ENCODE data around the gene TYK2. TPM values are rescaled to one million over a fixed set of nuclear protein-coding genes. Genes with fewer than 3 reads are reported as not detected.

Gene TYK2
- total RNA-seq, 1 experiment from 2014 or later, result 118 TPM

DNA sequence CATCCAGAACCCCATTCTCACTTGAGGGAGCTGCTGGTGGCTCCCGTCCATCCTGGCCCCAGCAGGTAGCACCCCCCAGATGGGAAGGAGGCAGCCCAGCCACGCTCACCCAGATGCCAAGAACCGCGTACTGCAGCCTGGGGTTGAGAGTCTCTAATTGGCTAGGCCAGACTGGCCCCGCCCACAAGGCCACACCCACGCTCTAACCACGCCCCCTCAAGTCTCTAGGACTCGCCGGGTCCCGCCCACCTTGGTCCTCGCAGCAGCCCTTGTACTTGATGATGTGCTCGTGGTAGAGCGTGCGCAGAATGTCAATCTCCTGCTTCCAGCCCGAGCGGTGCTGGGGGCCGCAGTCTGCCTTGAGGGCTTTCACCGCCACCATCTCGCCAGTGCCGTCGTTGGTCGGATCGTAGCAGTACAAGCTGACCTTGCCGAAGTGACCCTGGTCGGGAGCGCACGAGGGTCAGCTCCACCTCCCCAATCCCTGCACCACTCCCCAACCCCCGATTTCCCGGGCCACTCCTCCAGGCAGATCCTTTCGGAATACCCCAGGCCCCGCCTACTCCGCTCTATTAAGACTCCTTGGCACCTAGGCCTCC is 26.5 kb downstream of the TYK2 start:
- no peaks in the 10 kb centered on the region for H3K27me3 ChIP-seq (replicated peaks; ENCODE audit: insufficient read depth, low read depth, low read length, poor library complexity)
- no peak overlapping the region for H3K27ac ChIP-seq (ENCODE audit: low read depth, low read length, poor library complexity, severe bottlenecking)
- H3K4me3 ChIP-seq (ENCODE audit: low read depth, low read length, poor library complexity, severe bottlenecking), result no peak overlapping the region
- H3K4me1 ChIP-seq (ENCODE audit: insufficient read depth, low read length, poor library complexity, severe bottlenecking), result no peaks in the 10 kb centered on the region
- no peaks in the 10 kb centered on the region for H3K9me3 ChIP-seq (ENCODE audit: low read depth, low read length, poor library complexity, severe bottlenecking)
- intact Hi-C loops (cut with micrococcal nuclease; ENCODE audit: unreplicated experiment), result no loop called here
- DNase-seq (ENCODE audit: low spot score), result peak; percentile 69
- TF ChIP-seq EZH2 (IDR thresholded peaks at IDR 0.05; ENCODE audit: borderline replicate concordance, low read depth, low read length, poor library complexity, severe bottlenecking), result no peak
- TF ChIP-seq, protein P1, sequence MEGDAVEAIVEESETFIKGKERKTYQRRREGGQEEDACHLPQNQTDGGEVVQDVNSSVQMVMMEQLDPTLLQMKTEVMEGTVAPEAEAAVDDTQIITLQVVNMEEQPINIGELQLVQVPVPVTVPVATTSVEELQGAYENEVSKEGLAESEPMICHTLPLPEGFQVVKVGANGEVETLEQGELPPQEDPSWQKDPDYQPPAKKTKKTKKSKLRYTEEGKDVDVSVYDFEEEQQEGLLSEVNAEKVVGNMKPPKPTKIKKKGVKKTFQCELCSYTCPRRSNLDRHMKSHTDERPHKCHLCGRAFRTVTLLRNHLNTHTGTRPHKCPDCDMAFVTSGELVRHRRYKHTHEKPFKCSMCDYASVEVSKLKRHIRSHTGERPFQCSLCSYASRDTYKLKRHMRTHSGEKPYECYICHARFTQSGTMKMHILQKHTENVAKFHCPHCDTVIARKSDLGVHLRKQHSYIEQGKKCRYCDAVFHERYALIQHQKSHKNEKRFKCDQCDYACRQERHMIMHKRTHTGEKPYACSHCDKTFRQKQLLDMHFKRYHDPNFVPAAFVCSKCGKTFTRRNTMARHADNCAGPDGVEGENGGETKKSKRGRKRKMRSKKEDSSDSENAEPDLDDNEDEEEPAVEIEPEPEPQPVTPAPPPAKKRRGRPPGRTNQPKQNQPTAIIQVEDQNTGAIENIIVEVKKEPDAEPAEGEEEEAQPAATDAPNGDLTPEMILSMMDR (conservative IDR thresholded peaks at IDR 0.05; ENCODE audit: low read depth, low read length), result no peak
- ChIA-PET POLR2A (ENCODE audit: low non-redundant PET) (no interaction called here), CTCF (no interaction called here)
- peaks cover 13% of the 10 kb centered on the region for H3K36me3 ChIP-seq (ENCODE audit: insufficient read depth, low read length, poor library complexity, severe bottlenecking)
- no TSS peak for BruUV-seq (replicated peaks)

DNA sequence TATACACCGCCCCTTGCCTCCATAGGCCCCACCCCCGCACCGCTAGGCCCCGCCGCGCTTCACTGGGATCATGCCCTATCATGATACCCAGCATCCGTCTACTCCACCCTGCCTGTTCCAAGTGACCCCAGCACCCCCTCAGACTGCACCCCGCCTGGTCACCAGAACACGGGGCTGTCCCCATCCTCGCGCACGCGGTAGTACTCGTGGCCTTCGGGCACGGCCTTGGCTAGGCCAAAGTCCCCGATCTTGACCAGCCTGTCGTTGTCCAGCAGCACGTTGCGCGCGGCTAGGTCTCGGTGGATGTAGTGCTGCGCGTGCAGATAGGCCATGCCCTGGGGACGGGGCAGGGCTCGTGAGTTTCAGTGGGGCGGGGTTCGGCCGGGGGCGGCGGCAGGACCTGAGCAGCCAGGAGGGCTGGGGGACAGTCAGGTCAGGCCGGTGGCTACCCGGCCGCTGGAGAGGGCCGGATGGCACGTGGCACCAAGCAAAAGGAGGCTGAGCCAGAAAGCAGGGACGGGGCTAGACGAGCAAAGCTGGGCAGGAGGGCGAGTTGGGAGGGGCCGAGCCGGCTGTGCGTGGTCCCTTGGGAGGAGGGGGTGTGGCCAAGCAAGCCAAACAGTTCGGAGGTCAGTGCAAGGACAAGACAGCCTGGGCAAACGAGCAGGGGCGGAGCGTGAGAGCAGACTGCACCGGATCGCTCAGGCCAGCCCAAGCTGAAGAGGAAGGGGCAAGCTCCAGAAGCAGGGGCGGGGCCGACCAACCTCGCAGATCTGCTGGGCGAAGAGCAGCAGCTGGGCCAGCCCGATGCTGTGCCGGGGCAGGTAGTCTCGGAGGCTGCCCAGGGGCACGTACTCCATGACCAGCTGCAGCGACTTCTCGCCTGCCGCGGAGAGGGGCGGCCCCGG is 27.4 kb downstream of the TYK2 start:
- no TSS peak for BruUV-seq (replicated peaks)
- intact Hi-C loops (cut with micrococcal nuclease; ENCODE audit: unreplicated experiment), result no loop called here
- no peak for DNase-seq (ENCODE audit: low spot score)
- H3K4me3 ChIP-seq (ENCODE audit: low read depth, low read length, poor library complexity, severe bottlenecking), result no peak overlapping the region
- H3K27me3 ChIP-seq (replicated peaks; ENCODE audit: insufficient read depth, low read depth, low read length, poor library complexity), result no peaks in the 10 kb centered on the region
- H3K4me1 ChIP-seq (ENCODE audit: insufficient read depth, low read length, poor library complexity, severe bottlenecking), result no peaks in the 10 kb centered on the region
- H3K36me3 ChIP-seq (ENCODE audit: insufficient read depth, low read length, poor library complexity, severe bottlenecking), result peaks cover 13% of the 10 kb centered on the region
- TF ChIP-seq, protein P1 (conservative IDR thresholded peaks at IDR 0.05; ENCODE audit: low read depth, low read length), result no peak
- H3K9me3 ChIP-seq (ENCODE audit: low read depth, low read length, poor library complexity, severe bottlenecking), result no peaks in the 10 kb centered on the region
- no peak overlapping the region for H3K27ac ChIP-seq (ENCODE audit: low read depth, low read length, poor library complexity, severe bottlenecking)
- POLR2A ChIA-PET (ENCODE audit: low non-redundant PET), result no interaction called here
- CTCF ChIA-PET, result no interaction called here

DNA sequence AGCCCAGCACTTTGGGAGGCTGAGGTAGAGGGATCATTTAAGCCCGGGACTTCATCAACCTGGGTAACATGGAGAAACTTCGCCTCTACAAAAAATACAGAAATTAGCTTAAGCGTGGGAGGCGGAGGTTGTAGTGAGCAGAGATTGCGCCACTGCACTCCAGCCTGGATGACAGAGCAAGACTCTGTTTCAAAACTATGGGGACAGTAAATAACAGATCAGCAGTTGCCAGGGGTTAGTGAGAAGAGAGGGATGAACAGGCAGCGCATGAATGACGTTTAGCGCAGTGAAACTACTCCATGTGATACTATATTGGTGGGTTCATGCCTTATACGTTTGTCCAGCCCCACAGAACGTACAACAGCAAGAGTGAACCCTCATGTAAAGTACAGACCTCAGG is 33.9 kb downstream of the TYK2 start:
- TF ChIP-seq, protein P1 (conservative IDR thresholded peaks at IDR 0.05; ENCODE audit: low read depth, low read length), result no peak
- no peak for TF ChIP-seq EZH2 (IDR thresholded peaks at IDR 0.05; ENCODE audit: borderline replicate concordance, low read depth, low read length, poor library complexity, severe bottlenecking)
- BruUV-seq (replicated peaks), result no TSS peak
- DNase-seq (ENCODE audit: low spot score), result no peak
- Histone ChIP-seq H3K36me3 (ENCODE audit: insufficient read depth, low read length, poor library complexity, severe bottlenecking) (no peaks in the 10 kb centered on the region), H3K27me3 (replicated peaks; ENCODE audit: insufficient read depth, low read depth, low read length, poor library complexity) (no peaks in the 10 kb centered on the region), H3K27ac (ENCODE audit: low read depth, low read length, poor library complexity, severe bottlenecking) (no peak overlapping the region), H3K9me3 (ENCODE audit: low read depth, low read length, poor library complexity, severe bottlenecking) (no peaks in the 10 kb centered on the region), H3K4me1 (ENCODE audit: insufficient read depth, low read length, poor library complexity, severe bottlenecking) (no peaks in the 10 kb centered on the region), H3K4me3 (ENCODE audit: low read depth, low read length, poor library complexity, severe bottlenecking) (no peak overlapping the region)
- intact Hi-C loops (cut with micrococcal nuclease; ENCODE audit: unreplicated experiment), result no loop called here
- CTCF ChIA-PET, result no interaction called here
- POLR2A ChIA-PET (ENCODE audit: low non-redundant PET), result no interaction called here
